ENCODE results near the gene RASSF5. TPM values are rescaled to one million over a fixed set of nuclear protein-coding genes. Genes with fewer than 3 reads are reported as not detected.

Gene RASSF5
- total and polyA plus RNA-seq, 10 of the 15 experiments (the other 5 are each of a cell fraction or from before 2014, with no cell fraction given) = 14.0 to 89.6 (median 68.9) TPM

DNA sequence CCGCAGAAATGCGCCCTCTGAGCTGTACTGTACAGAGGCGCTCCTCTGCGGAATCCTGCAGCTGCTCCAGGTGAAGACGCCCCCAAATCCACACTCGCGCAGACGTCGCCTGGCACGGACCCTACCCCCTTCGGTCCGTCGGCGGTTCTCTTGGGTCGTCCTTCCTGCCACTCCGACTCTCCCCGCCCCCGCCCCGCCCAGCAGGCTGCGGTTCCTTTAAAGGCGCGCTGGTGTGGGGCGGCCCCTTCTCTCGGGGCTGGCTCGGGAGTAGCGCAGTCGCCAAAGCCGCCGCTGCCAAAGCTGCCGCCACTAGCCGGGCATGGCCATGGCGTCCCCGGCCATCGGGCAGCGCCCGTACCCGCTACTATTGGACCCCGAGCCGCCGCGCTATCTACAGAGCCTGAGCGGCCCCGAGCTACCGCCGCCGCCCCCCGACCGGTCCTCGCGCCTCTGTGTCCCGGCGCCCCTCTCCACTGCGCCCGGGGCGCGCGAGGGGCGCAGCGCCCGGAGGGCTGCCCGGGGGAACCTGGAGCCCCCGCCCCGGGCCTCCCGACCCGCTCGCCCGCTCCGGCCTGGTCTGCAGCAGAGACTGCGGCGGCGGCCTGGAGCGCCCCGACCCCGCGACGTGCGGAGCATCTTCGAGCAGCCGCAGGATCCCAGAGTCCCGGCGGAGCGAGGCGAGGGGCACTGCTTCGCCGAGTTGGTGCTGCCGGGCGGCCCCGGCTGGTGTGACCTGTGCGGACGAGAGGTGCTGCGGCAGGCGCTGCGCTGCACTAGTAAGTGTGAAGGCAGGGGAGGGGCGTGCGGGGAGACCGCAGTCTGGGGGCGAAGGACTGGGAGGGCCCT lies at the start of gene RASSF5 (continued):
- TF ChIP-seq, protein P1, sequence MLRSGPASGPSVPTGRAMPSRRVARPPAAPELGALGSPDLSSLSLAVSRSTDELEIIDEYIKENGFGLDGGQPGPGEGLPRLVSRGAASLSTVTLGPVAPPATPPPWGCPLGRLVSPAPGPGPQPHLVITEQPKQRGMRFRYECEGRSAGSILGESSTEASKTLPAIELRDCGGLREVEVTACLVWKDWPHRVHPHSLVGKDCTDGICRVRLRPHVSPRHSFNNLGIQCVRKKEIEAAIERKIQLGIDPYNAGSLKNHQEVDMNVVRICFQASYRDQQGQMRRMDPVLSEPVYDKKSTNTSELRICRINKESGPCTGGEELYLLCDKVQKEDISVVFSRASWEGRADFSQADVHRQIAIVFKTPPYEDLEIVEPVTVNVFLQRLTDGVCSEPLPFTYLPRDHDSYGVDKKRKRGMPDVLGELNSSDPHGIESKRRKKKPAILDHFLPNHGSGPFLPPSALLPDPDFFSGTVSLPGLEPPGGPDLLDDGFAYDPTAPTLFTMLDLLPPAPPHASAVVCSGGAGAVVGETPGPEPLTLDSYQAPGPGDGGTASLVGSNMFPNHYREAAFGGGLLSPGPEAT (IDR thresholded peaks at IDR 0.05; ENCODE audit: low read depth) = no peak
- TF ChIP-seq ZNF217 (IDR thresholded peaks at IDR 0.05) (0 out of 2 replicates have a peak, but pooled peaks have one; percentile 19), JUNB (IDR thresholded peaks at IDR 0.05) (no peak), E4F1 (IDR thresholded peaks at IDR 0.05; ENCODE audit: borderline replicate concordance, partially characterized antibody) (no peak), POLR2A (IDR thresholded peaks at IDR 0.05; ENCODE audit: low read depth, low read length) (peak; percentile 83), SMAD1 (IDR thresholded peaks at IDR 0.05; ENCODE audit: low read depth, partially characterized antibody) (no peak), HCFC1 (IDR thresholded peaks at IDR 0.05; ENCODE audit: low read length) (no peak), SMAD5 (IDR thresholded peaks at IDR 0.05; ENCODE audit: low read depth) (no peak), RUNX3 (IDR thresholded peaks at IDR 0.05; ENCODE audit: low read length) (no peak), REST (IDR thresholded peaks at IDR 0.05; ENCODE audit: low read depth, low read length) (no peak), CREB1 (IDR thresholded peaks at IDR 0.05; ENCODE audit: low read depth) (no peak), WRNIP1 (IDR thresholded peaks at IDR 0.05; ENCODE audit: borderline replicate concordance, low read depth, low read length) (no peak), SMARCA5 (IDR thresholded peaks at IDR 0.05) (0 out of 2 replicates have a peak, but pooled peaks have one; percentile 16)
- TF ChIP-seq, protein P2, sequence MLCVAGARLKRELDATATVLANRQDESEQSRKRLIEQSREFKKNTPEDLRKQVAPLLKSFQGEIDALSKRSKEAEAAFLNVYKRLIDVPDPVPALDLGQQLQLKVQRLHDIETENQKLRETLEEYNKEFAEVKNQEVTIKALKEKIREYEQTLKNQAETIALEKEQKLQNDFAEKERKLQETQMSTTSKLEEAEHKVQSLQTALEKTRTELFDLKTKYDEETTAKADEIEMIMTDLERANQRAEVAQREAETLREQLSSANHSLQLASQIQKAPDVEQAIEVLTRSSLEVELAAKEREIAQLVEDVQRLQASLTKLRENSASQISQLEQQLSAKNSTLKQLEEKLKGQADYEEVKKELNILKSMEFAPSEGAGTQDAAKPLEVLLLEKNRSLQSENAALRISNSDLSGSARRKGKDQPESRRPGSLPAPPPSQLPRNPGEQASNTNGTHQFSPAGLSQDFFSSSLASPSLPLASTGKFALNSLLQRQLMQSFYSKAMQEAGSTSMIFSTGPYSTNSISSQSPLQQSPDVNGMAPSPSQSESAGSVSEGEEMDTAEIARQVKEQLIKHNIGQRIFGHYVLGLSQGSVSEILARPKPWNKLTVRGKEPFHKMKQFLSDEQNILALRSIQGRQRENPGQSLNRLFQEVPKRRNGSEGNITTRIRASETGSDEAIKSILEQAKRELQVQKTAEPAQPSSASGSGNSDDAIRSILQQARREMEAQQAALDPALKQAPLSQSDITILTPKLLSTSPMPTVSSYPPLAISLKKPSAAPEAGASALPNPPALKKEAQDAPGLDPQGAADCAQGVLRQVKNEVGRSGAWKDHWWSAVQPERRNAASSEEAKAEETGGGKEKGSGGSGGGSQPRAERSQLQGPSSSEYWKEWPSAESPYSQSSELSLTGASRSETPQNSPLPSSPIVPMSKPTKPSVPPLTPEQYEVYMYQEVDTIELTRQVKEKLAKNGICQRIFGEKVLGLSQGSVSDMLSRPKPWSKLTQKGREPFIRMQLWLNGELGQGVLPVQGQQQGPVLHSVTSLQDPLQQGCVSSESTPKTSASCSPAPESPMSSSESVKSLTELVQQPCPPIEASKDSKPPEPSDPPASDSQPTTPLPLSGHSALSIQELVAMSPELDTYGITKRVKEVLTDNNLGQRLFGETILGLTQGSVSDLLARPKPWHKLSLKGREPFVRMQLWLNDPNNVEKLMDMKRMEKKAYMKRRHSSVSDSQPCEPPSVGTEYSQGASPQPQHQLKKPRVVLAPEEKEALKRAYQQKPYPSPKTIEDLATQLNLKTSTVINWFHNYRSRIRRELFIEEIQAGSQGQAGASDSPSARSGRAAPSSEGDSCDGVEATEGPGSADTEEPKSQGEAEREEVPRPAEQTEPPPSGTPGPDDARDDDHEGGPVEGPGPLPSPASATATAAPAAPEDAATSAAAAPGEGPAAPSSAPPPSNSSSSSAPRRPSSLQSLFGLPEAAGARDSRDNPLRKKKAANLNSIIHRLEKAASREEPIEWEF (IDR thresholded peaks at IDR 0.05; ENCODE audit: insufficient replicate concordance, low read depth, low read length) = no peak
- TF ChIP-seq, protein P3, sequence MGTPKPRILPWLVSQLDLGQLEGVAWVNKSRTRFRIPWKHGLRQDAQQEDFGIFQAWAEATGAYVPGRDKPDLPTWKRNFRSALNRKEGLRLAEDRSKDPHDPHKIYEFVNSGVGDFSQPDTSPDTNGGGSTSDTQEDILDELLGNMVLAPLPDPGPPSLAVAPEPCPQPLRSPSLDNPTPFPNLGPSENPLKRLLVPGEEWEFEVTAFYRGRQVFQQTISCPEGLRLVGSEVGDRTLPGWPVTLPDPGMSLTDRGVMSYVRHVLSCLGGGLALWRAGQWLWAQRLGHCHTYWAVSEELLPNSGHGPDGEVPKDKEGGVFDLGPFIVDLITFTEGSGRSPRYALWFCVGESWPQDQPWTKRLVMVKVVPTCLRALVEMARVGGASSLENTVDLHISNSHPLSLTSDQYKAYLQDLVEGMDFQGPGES (IDR thresholded peaks at IDR 0.05) = no peak
